ENCODE measurements around the gene REXO1.
"Not testable (repeated sequence)": the region's sequence is repeated elsewhere in the genome, so short reads cannot be mapped to it uniquely, and the experiment has no call there.

Gene REXO1

GRCh38 chr19:1807030-1807694 lies 41.1 kb downstream of the REXO1 start:
- no peak for TF ChIP-seq GATA1 (IDR thresholded peaks at IDR 0.05; ENCODE audit: low read depth, low read length)
- no peak for TF ChIP-seq POLR2A (IDR thresholded peaks at IDR 0.05; ENCODE audit: low read length)
- DNase-seq = no peak

DNA sequence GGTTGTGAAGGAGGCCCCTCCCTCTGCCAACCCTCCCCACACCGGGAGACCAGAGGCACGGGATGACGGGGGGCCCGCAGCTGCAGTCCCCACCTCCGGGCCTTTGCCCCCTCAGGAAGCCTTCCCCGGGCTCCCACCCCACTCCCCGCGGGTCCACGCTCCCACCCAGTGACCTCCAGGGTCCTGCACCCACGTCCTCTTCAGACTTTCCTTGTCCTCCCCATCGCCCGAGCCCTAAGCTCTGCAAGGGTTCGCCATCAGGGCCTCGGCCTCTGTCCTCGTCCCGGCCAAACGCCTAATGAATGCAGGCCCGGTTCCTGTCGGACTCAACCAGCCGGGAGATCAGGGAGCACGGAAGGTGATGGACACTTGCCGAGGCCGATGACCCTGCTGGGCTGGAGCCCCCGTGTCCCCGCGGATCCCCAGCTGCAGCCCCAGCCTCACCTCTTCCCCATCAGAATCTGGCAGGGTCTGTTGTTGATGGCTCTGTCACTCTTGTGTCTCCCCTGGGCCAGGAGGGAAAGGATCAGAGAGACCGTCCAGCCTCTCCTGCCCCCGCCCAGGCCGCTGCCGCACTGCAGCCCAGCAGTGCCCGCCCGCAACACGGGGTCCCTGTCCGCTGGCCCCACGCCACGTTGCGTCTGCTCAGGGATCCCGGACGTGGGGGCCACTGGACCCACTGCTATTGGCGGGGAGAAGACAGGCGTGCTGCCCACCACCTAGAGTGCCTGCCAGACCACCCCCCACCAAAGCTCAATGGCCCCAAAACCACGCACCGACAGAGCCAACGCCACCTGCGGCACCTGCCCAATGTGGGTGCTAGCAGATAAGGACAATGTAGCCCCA lies 41.9 kb downstream of the REXO1 start:
- no peak for DNase-seq
- no peak for TF ChIP-seq GATA1 (IDR thresholded peaks at IDR 0.05; ENCODE audit: low read depth, low read length)
- no peak for TF ChIP-seq POLR2A (IDR thresholded peaks at IDR 0.05; ENCODE audit: low read length)

DNA sequence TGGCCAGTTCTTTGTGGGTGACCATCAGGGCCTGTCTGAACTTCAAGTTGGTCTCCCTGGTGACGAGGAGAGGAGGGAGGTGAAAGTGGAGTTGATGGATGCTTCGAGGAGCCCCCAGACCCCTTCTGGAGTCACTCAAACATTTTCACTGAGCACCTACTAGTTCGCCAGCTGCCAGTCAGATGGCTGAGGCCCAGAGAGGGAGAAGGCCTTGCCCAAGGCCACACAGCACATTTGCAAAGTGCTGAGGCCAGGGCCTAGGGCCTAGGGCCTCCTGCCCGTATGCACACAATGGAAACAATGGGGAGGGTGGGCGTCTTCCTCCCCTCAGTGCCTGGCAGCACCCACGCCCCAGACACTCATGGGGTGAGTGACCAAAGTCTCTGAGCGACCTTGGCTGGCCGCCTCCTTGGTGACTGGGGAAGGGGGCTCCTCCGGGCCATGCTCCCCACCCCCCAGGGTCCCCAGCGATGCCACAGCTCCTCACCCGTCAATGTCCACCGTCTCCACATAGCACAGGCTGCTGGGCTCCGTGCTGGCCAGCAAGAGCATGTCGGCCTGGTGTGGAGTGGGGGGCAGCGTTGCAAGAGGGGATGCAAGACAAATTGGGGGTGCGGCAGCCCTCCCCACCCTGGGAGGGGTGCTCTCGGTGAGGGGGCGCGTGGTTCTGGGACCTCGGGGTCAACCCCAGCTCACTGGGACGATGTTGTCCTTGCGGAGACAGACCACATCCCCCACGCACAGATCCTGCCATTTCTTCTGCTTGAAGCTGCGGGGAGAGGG lies 42.7 kb downstream of the REXO1 start:
- no peak for DNase-seq
- no peak for TF ChIP-seq GATA1 (IDR thresholded peaks at IDR 0.05; ENCODE audit: low read depth, low read length)
- TF ChIP-seq POLR2A (IDR thresholded peaks at IDR 0.05; ENCODE audit: low read length) = no peak

GRCh38 chr19:1804858-1805257 lies 43.4 kb downstream of the REXO1 start:
- no peak for DNase-seq
- no peak for TF ChIP-seq POLR2A (IDR thresholded peaks at IDR 0.05; ENCODE audit: low read length)
- no peak for TF ChIP-seq GATA1 (IDR thresholded peaks at IDR 0.05; ENCODE audit: low read depth, low read length)

DNA sequence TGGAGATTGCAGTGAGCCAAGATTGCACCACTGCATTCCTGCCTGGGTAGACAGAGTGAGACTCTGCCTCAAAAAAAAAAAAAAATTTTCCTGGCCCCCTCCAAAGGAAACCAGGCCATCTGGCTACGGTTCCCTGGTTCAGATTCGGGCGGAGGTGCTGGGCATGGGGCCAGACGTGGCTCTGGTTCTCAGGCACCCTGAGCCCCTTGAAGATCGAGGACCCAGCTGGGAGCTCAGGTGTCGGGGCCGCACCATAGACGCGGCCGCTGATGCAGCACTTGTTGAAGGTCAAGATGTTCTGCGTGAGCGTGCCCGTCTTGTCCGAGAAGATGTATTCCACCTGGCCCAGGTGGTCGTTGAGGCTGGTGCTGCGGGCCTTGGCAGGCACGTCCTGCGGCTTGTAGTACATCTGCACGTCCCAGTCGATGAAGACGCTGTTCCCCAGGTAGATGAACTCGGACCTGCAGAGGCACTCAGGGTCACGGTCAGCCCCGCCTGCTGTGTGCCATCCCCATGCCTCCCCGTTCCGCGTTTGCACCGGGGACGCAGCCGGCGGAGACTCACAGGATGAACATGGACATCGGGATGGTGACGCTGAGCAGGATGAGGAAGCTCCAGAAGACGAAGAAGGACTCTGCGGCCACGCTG lies 48.5 kb downstream of the REXO1 start:
- no peak for TF ChIP-seq GATA1 (IDR thresholded peaks at IDR 0.05; ENCODE audit: low read depth, low read length)
- no peak for TF ChIP-seq POLR2A (IDR thresholded peaks at IDR 0.05; ENCODE audit: low read length)
- DNase-seq = no peak

- DNase-seq = not testable (repeated sequence)
Observed at GRCh38 chr19:1797313-1797712, 51.0 kb downstream of the REXO1 start.

DNA sequence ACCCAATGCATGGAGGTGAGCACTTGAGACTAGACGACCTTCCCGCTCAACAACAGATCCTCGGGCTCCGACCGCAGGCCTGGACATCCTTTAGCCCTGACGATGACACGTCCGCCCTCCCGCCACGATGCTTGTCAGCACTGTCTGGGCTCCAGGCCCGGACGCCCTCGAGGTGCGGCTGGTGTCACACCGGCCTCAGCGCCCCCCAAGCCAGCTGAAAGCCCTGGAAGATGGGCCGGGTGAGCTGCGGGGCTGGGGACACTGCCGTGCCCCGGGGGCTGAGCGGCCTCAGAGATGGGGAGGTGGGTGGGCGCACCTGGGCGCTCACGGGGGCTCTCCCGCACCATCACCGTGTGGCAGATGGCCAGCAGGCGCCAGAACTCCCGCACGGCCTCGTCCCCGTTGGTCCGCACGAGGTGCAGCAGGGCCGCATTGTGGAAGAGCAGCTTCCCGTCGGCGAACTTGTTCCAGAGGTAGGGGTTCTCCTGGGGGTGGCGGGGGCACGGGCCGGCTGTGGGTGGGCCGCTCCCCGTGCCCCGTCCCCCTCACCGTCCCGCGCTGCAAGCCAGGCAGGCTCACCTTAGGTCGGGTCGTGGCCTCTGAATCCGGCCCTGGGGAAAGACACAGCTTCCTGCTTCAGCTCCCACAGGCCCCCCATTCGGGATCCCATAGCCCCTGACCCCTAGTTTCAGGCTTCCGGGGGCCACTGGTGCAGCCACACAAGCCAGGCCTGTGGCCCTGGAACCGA lies 51.7 kb downstream of the REXO1 start:
- DNase-seq = no peak
- TF ChIP-seq GATA1 (IDR thresholded peaks at IDR 0.05; ENCODE audit: low read depth, low read length) (no peak), POLR2A (IDR thresholded peaks at IDR 0.05; ENCODE audit: low read length) (no peak)

DNA sequence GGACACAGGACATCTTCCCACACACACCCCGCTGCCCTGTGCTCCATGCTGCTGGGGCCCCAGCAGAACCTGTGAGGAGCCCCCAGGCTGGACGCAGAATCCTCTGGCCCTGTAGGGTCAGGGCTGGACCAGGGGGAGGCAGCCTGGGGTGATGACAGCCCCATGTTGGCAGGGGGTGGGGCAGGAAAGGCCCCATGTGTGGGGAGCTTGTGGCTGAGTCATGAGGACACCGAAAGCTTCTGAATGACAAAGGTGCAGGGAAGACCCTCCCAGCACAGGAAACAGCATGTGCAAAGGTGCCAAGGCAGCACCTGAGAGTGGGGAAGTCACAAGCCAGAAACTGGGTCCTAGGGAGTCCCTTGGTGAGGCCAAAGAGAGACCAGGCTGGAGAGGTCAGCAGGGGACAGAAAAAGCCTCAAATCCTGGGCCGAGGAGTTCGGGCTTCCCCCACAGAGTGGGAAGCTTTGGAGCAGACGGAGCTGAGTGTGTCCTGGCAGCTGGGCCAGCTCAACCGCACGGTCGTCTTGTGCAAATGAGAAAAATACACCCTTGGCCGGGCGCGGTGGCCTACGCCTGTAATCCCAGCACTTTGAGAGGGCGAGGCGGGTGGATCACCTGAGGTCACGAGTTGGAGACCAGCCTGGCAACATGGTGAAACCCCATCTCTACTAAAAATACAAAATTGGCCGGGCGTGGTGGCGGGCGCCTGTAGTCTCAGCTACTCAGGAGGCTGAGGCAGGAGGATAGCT lies 53.7 kb downstream of the REXO1 start:
- no peak for DNase-seq

DNA sequence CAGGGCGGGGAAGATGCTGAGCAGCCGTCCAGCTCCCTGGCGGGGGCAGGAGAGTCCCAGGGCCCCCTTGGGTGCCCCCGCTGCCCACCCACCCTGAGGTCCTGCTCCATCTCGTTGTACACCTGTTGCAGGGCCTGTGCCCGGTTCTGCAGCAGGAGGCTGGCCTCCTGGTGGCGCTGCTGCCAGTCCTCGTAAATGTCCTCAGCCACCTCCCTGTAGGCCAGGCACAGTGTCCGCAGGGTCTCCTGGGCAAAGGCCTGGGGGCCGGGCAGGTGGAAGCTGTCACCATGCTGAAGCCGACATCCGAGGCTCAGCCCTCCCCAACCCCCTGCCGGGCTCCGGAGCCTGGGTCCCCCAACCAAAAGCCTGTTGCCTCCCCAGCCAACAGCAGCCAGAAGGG lies 56.4 kb downstream of the REXO1 start:
- no peak for DNase-seq
- no peak for TF ChIP-seq GATA1 (IDR thresholded peaks at IDR 0.05; ENCODE audit: low read depth, low read length)
- no peak for TF ChIP-seq POLR2A (IDR thresholded peaks at IDR 0.05; ENCODE audit: low read length)

More for the DNA sequence above, 53.7 kb downstream of the REXO1 start:
- no peak for TF ChIP-seq POLR2A (IDR thresholded peaks at IDR 0.05; ENCODE audit: low read length)
- TF ChIP-seq GATA1 (IDR thresholded peaks at IDR 0.05; ENCODE audit: low read depth, low read length) = no peak

- TF ChIP-seq POLR2A (IDR thresholded peaks at IDR 0.05; ENCODE audit: low read length) = no peak
- TF ChIP-seq GATA1 (IDR thresholded peaks at IDR 0.05; ENCODE audit: low read depth, low read length) = no peak
- no peak for DNase-seq
Observed at GRCh38 chr19:1790054-1790792, 58.1 kb downstream of the REXO1 start.

- no peak for DNase-seq
- TF ChIP-seq GATA1 (IDR thresholded peaks at IDR 0.05; ENCODE audit: low read depth, low read length) = no peak
- no peak for TF ChIP-seq POLR2A (IDR thresholded peaks at IDR 0.05; ENCODE audit: low read length)
Observed at GRCh38 chr19:1789261-1790041, 58.8 kb downstream of the REXO1 start.

Data from erythroblast (primary cell).